ENCODE measurements around the gene MISP3. TPM values are rescaled to one million over a fixed set of nuclear protein-coding genes. Genes with fewer than 3 reads are reported as not detected.
A peak's percentile ranks its signal among the peaks of the same experiment; 100 is the strongest.
"Not testable (repeated sequence)": the region's sequence is repeated elsewhere in the genome, so short reads cannot be mapped to it uniquely, and the experiment has no call there.

MISP3 gene
- total RNA-seq (10 to 100 TPM in 1 of 2 donors, 1 to 10 TPM in 1; 6.3 to 10.8 TPM), polyA plus RNA-seq (ENCODE audit: insufficient read length in 6 of 6) (1 to 10 TPM; 1.9 to 3.2 (median 2.4) TPM)
- long read RNA-seq, donor 1, transcript MISP3-204 (1 exons, 2,187 nt): major isoform, 6 of 43 reads
- long read RNA-seq, donor 1, partial matches to known transcripts: 9 of 43 reads
- long read RNA-seq, donor 1, other reads (novel, unspliced or antisense): 28 of 43 reads
- long read RNA-seq, donor 2, transcript MISP3-204 (1 exons, 2,187 nt): major isoform, 6 of 6 reads
- long read RNA-seq, donor 2, partial matches to known transcripts: 0 of 6 reads
- long read RNA-seq, donor 2, other reads (novel, unspliced or antisense): 0 of 6 reads
- long read RNA-seq, donor 3, partial matches to known transcripts: 0 of 4 reads
- long read RNA-seq, donor 3, other reads (novel, unspliced or antisense): 0 of 4 reads
- long read RNA-seq, donor 4, partial matches to known transcripts: 0 of 4 reads
- long read RNA-seq, donor 4, other reads (novel, unspliced or antisense): 1 of 4 reads
- long read RNA-seq, donor 5, partial matches to known transcripts: 0 of 3 reads
- long read RNA-seq, donor 5, other reads (novel, unspliced or antisense): 0 of 3 reads
- long read RNA-seq, donor 6, partial matches to known transcripts: 0 of 3 reads
- long read RNA-seq, donor 6, other reads (novel, unspliced or antisense): 0 of 3 reads
- long read RNA-seq, donor 7, partial matches to known transcripts: 0 of 4 reads
- long read RNA-seq, donor 7, other reads (novel, unspliced or antisense): 0 of 4 reads
- long read RNA-seq, donor 8, partial matches to known transcripts: 0 of 3 reads
- long read RNA-seq, donor 8, other reads (novel, unspliced or antisense): 0 of 3 reads
- long read RNA-seq, donor 9: 0 reads
- long read RNA-seq, donor 10, partial matches to known transcripts: 0 of 3 reads
- long read RNA-seq, donor 10, other reads (novel, unspliced or antisense): 0 of 3 reads
- long read RNA-seq, donor 11: 0 reads
- long read RNA-seq, donor 12, partial matches to known transcripts: 0 of 1 reads
- long read RNA-seq, donor 12, other reads (novel, unspliced or antisense): 0 of 1 reads

DNA sequence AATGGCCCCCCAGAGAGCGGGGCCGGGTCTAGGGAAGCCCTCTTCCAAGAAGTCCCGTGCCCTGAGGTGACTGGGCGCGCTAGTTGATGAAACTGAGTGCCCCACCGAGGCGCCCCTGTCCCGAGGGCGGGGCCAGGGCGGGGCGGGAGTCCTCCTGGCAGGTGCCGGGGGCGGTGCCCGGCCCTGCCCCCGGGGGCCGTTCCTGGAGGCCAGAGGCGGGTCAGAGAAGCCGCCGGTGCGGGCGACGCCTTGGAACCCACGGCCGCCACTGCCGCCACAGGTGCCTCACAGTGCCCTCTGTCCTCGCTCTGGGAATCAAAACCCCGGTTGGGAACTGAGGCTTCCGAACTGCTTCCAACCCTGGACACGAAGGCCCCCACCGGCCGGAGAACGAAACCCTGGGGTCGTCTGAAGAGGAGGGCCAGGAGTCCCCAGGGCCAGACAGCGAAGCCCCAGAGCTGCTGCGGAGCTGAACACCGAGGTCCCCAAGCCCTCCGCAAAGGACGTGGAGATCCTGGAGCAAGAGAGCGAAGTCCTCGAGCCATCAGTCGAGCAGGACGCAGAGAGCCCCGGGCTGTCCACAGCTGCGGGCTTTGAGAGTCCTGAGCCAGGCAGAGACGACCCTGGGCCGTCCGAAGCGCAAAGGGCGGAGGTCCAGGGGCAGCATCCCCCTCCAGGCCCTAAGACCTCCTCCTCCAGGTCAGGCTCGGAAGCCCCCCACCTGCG lies at the start of gene MISP3:
MISP3 (plus strand) TSS at position 252 of the 726 bp plus-strand sequence. CDS start 524 bp downstream, outside the sequence.
- Histone ChIP-seq H3K27me3 (peaks cover 0 to 14% of the 10 kb centered on the region in 2 donors), H3K27ac (peak within 1 kb of the TSS; percentile 93), H3K4me3 (peak within 1 kb of the TSS; percentile 76 to 85), H3K9me3 (no peaks in the 10 kb centered on the region), H3K36me3 (no peaks in the 10 kb centered on the region), H3K4me1 (peaks cover 15 to 56% of the 10 kb centered on the region in 2 donors)
- ATAC-seq (peak; percentile 81), DNase-seq (peak in 3 of 4 donors; percentile 33 to 93 (median 77))
- intact Hi-C loops (cut with DNase I): no loop called here
- TF ChIP-seq, protein P1, sequence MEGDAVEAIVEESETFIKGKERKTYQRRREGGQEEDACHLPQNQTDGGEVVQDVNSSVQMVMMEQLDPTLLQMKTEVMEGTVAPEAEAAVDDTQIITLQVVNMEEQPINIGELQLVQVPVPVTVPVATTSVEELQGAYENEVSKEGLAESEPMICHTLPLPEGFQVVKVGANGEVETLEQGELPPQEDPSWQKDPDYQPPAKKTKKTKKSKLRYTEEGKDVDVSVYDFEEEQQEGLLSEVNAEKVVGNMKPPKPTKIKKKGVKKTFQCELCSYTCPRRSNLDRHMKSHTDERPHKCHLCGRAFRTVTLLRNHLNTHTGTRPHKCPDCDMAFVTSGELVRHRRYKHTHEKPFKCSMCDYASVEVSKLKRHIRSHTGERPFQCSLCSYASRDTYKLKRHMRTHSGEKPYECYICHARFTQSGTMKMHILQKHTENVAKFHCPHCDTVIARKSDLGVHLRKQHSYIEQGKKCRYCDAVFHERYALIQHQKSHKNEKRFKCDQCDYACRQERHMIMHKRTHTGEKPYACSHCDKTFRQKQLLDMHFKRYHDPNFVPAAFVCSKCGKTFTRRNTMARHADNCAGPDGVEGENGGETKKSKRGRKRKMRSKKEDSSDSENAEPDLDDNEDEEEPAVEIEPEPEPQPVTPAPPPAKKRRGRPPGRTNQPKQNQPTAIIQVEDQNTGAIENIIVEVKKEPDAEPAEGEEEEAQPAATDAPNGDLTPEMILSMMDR (IDR thresholded peaks at IDR 0.05): no peak

GRCh38 chr19:14023404-14024235 lies 49.0 kb upstream of the MISP3 start:
- Histone ChIP-seq H3K4me1 (peaks cover 8 to 43% of the 10 kb centered on the region in 2 donors), H3K27me3 (peaks cover 0 to 6% of the 10 kb centered on the region in 2 donors), H3K36me3 (no peaks in the 10 kb centered on the region), H3K4me3 (no peak overlapping the region), H3K9me3 (no peaks in the 10 kb centered on the region), H3K27ac (peak overlapping the region; percentile 49 to 56)
- intact Hi-C loops (cut with DNase I): no loop called here
- DNase-seq: peak in 2 of 4 donors; percentile 28 to 45
- ATAC-seq: peak; percentile 78
- TF ChIP-seq, protein P1 (IDR thresholded peaks at IDR 0.05): peak in 1 of 2 donors; percentile 23

GRCh38 chr19:14026652-14027192 lies 45.9 kb upstream of the MISP3 start:
- ATAC-seq; H3K27ac ChIP-seq; H3K4me3 ChIP-seq; H3K36me3 ChIP-seq; H3K9me3 ChIP-seq; DNase-seq; intact Hi-C loops (cut with DNase I): not testable (repeated sequence)
- H3K4me1 ChIP-seq: peaks cover 8 to 45% of the 10 kb centered on the region in 2 donors
- H3K27me3 ChIP-seq: peaks cover 0 to 13% of the 10 kb centered on the region in 2 donors

DNA sequence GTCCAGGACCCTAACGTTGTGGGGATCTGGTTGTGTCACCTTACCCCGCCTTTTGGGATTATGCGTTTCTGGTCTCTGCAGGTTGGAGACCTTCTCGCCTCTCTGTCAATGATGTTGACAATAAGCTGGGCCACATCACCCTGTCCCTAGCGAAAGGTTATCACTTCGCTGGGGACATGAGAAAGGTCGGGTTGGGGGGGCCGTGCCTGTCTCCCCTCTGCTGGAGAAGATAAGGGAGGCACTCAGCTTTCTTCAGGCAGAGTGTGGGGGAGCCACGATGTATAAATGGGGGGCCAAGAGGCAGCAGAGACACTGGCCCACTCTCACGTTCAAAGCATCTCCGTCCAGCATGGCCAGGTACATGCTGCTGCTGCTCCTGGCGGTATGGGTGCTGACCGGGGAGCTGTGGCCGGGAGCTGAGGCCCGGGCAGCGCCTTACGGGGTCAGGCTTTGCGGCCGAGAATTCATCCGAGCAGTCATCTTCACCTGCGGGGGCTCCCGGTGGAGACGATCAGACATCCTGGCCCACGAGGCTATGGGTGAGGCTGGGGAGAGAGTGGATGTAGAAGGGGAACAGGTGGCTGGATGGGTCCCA lies 44.6 kb upstream of the MISP3 start, which contains the start of gene RLN3:
RLN3 (plus strand) TSS at position 293 of the 595 bp plus-strand sequence; CDS start at position 350, 57 bp downstream.
- TF ChIP-seq, protein P1 (IDR thresholded peaks at IDR 0.05): no peak
- intact Hi-C loops (cut with DNase I): no loop called here
- no peak for ATAC-seq
- Histone ChIP-seq H3K9me3 (no peaks in the 10 kb centered on the region), H3K4me1 (peaks cover 8 to 49% of the 10 kb centered on the region in 2 donors), H3K27ac (no peak within 1 kb of the TSS), H3K36me3 (no peaks in the 10 kb centered on the region), H3K27me3 (peaks cover 0 to 21% of the 10 kb centered on the region in 2 donors), H3K4me3 (no peak within 1 kb of the TSS)
- peak in 1 of 4 donors; percentile 69 for DNase-seq

Measured in left lung (tissue), 14 donors.